Stimulated activated CD4-positive, alpha-beta T cell treated with anti-CD3 and anti-CD28 coated beads, Interleukin-1b, Interleukin-23, amount 100 ng/mL, for 48 hours (primary cell): ENCODE results near the gene GDPD4.

Source experiments
- DNase-seq: peaks from one replicate; pipeline ENCODE4 v3.0.0-alpha.2; 2020

The GDPD4 gene

DNA sequence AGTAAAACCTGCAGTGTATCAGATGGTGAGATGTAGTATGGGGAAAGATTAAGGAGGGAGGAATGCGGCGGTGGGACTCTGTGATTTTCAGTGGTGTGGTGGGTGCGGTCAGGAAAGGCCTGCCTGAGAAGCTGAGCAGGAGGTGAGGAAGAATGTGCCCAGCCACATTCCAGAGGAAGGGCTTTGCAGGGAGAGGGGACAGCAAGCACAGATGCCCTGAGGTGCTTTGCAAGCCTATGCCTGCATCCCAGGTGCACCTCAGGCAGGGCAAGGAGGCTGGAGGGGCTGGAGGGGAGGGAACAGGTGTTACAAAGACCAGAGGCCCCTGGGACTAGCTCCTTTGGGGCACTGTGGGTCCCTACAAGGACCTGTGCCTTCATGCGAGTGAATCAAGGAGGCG lies 131.4 kb downstream of the GDPD4 start:
- DNase-seq = no peak

DNA sequence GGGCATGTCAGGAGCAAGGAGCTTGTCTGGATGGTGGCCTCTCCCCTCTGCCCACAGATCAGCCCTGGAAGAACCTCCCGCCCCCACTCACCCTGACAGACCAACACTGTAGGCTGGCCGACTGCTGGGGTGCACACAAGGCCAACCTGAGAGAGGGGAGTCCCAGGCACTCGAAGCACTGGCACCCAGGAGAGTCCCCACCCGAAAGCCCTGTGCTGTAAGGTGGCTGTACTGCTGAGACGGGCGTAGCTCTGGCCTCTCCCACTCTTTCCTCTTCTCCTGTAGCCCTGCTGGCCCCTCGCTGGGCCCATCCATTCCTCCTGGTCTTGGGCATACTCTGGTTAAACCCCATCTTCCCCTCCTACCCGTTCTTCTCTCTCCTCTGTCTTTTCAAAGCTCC lies 133.7 kb downstream of the GDPD4 start:
- DNase-seq = no peak

DNA sequence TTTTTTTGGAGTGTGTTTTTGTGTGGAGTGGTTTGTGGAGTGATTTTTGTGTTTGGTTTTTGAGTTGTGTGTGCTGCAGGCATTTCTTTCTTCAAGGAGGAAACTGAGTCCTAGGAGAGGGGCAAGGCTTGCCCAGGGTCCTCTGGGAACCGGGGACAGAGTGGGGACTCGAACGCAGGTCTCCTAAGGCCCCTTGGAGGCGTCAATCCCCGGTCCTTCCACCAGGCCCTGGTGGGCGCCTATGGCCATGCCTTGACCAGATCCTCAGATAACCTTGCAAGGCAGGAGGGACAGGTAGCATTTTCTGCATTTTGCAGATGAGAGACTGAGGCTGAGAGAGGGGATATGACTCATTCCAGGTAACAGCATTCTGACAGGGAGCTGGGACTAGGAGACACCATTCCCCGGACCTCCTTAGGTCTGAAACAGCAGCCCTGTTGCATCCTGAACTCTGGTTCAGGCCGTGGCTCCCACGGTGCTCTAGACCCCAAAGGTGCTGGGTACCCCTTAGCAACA lies 134.3 kb downstream of the GDPD4 start:
- DNase-seq = no peak
